ENCODE data around the gene FGG.

FGG gene

DNA sequence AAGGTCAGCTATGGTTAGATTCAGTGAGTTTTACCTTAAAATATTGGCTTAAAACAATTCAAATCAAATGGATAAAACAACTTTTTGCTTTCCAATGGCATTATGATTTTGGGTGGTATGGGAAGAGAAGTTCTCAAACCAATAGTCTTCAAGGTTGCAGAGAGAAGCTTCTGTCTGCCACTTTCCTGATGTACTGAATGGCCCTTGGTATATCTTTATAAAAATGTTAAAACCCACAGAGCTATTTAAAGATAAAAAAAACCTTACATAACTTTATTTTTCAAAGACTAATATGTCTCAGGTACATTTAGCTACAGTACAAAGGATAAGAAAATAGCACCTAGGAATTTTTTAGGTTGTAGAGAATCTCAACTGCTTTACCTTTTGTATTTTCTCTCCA lies 28.8 kb downstream of the FGG start:
- H3K27ac ChIP-seq (ENCODE audit: extremely low read depth, low read depth, low read length): no peak overlapping the region
- no peaks in the 10 kb centered on the region for H3K36me3 ChIP-seq (ENCODE audit: control insufficient read depth in 2 of 2, insufficient read depth in 1 of 2, low read length in 2 of 2)
- H3K4me1 ChIP-seq (ENCODE audit: control insufficient read depth, insufficient read depth, low read length): no peaks in the 10 kb centered on the region
- TF ChIP-seq, protein P1, sequence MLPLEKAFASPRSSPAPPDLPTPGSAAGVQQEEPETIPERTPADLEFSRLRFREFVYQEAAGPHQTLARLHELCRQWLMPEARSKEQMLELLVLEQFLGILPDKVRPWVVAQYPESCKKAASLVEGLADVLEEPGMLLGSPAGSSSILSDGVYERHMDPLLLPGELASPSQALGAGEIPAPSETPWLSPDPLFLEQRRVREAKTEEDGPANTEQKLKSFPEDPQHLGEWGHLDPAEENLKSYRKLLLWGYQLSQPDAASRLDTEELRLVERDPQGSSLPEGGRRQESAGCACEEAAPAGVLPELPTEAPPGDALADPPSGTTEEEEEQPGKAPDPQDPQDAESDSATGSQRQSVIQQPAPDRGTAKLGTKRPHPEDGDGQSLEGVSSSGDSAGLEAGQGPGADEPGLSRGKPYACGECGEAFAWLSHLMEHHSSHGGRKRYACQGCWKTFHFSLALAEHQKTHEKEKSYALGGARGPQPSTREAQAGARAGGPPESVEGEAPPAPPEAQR (tag by site-specific recombination; IDR thresholded peaks at IDR 0.05): no peak
- no peak for TF ChIP-seq GLIS1 (tag by site-specific recombination; IDR thresholded peaks at IDR 0.05)
- TF ChIP-seq ZNF335 (tag by site-specific recombination; conservative IDR thresholded peaks at IDR 0.05): no peak
- no peak for TF ChIP-seq ZNF660 (tag by site-specific recombination; IDR thresholded peaks at IDR 0.05)
- no peak for TF ChIP-seq ZNF354C (tag by site-specific recombination; IDR thresholded peaks at IDR 0.05; ENCODE audit: borderline replicate concordance, low read depth)
- TF ChIP-seq, protein P2, sequence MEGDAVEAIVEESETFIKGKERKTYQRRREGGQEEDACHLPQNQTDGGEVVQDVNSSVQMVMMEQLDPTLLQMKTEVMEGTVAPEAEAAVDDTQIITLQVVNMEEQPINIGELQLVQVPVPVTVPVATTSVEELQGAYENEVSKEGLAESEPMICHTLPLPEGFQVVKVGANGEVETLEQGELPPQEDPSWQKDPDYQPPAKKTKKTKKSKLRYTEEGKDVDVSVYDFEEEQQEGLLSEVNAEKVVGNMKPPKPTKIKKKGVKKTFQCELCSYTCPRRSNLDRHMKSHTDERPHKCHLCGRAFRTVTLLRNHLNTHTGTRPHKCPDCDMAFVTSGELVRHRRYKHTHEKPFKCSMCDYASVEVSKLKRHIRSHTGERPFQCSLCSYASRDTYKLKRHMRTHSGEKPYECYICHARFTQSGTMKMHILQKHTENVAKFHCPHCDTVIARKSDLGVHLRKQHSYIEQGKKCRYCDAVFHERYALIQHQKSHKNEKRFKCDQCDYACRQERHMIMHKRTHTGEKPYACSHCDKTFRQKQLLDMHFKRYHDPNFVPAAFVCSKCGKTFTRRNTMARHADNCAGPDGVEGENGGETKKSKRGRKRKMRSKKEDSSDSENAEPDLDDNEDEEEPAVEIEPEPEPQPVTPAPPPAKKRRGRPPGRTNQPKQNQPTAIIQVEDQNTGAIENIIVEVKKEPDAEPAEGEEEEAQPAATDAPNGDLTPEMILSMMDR (tag by site-specific recombination; IDR thresholded peaks at IDR 0.05): no peak
- TF ChIP-seq ZNF140 (tag by site-specific recombination; IDR thresholded peaks at IDR 0.05): no peak
- TF ChIP-seq, protein P3, sequence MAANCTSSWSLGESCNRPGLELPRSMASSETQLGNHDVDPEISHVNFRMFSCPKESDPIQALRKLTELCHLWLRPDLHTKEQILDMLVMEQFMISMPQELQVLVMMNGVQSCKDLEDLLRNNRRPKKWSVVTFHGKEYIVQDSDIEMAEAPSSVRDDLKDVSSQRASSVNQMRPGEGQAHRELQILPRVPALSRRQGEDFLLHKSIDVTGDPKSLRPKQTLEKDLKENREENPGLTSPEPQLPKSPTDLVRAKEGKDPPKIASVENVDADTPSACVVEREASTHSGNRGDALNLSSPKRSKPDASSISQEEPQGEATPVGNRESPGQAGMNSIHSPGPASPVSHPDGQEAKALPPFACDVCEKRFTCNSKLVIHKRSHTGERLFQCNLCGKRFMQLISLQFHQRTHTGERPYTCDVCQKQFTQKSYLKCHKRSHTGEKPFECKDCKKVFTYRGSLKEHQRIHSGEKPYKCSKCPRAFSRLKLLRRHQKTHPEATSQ (tag by site-specific recombination; IDR thresholded peaks at IDR 0.05): no peak
- TF ChIP-seq YY2 (tag by site-specific recombination; IDR thresholded peaks at IDR 0.05): no peak
- no peak for TF ChIP-seq ZBTB7A (tag by site-specific recombination; IDR thresholded peaks at IDR 0.05; ENCODE audit: low read depth)
- ChIA-PET CTCF (no interaction called here), POLR2A (no interaction called here)
- no peaks in the 10 kb centered on the region for H3K9me3 ChIP-seq (ENCODE audit: control insufficient read depth, insufficient read depth, low read depth, low read length)
- no peak overlapping the region for H3K4me3 ChIP-seq (ENCODE audit: low read depth, low read length)

DNA sequence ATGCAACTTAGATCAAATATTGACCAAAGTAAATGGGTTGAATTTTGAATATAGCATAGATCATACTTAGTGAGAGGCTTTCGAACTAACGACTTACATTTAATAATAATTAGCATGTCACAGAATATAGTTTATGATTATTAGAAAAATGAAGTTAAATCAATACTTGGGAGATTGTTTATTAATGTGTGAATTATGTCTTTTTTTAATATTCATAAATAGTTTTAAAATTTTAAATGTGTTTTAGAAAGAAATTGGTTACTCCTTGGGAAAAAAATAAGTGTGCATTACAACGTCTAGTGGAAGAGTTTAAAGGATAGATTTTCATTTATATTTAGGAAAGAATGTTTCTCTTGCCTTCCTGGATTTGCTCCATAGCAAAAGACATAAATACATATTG lies 29.2 kb downstream of the FGG start:
- no peak for TF ChIP-seq ZFP69B (tag by site-specific recombination; IDR thresholded peaks at IDR 0.05)
- no peak for TF ChIP-seq ZNF629 (tag by site-specific recombination; IDR thresholded peaks at IDR 0.05)
- TF ChIP-seq, protein P4, sequence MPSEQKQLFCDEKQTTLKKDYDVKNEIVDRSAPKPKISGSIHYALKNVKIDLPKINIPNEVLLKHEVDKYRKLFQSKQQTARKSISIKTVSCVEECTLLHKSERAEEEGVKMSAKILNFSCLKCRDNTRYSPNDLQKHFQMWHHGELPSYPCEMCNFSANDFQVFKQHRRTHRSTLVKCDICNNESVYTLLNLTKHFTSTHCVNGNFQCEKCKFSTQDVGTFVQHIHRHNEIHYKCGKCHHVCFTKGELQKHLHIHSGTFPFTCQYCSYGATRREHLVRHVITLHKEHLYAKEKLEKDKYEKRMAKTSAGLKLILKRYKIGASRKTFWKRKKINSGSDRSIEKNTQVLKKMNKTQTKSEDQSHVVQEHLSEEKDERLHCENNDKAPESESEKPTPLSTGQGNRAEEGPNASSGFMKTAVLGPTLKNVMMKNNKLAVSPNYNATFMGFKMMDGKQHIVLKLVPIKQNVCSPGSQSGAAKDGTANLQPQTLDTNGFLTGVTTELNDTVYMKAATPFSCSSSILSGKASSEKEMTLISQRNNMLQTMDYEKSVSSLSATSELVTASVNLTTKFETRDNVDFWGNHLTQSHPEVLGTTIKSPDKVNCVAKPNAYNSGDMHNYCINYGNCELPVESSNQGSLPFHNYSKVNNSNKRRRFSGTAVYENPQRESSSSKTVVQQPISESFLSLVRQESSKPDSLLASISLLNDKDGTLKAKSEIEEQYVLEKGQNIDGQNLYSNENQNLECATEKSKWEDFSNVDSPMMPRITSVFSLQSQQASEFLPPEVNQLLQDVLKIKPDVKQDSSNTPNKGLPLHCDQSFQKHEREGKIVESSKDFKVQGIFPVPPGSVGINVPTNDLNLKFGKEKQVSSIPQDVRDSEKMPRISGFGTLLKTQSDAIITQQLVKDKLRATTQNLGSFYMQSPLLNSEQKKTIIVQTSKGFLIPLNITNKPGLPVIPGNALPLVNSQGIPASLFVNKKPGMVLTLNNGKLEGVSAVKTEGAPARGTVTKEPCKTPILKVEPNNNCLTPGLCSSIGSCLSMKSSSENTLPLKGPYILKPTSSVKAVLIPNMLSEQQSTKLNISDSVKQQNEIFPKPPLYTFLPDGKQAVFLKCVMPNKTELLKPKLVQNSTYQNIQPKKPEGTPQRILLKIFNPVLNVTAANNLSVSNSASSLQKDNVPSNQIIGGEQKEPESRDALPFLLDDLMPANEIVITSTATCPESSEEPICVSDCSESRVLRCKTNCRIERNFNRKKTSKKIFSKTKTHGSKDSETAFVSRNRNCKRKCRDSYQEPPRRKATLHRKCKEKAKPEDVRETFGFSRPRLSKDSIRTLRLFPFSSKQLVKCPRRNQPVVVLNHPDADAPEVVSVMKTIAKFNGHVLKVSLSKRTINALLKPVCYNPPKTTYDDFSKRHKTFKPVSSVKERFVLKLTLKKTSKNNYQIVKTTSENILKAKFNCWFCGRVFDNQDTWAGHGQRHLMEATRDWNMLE (tag by site-specific recombination; conservative IDR thresholded peaks at IDR 0.05; ENCODE audit: low read depth): no peak
- TF ChIP-seq, protein P5, sequence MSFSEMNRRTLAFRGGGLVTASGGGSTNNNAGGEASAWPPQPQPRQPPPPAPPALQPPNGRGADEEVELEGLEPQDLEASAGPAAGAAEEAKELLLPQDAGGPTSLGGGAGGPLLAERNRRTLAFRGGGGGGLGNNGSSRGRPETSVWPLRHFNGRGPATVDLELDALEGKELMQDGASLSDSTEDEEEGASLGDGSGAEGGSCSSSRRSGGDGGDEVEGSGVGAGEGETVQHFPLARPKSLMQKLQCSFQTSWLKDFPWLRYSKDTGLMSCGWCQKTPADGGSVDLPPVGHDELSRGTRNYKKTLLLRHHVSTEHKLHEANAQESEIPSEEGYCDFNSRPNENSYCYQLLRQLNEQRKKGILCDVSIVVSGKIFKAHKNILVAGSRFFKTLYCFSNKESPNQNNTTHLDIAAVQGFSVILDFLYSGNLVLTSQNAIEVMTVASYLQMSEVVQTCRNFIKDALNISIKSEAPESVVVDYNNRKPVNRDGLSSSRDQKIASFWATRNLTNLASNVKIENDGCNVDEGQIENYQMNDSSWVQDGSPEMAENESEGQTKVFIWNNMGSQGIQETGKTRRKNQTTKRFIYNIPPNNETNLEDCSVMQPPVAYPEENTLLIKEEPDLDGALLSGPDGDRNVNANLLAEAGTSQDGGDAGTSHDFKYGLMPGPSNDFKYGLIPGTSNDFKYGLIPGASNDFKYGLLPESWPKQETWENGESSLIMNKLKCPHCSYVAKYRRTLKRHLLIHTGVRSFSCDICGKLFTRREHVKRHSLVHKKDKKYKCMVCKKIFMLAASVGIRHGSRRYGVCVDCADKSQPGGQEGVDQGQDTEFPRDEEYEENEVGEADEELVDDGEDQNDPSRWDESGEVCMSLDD (tag by site-specific recombination; IDR thresholded peaks at IDR 0.05): no peak
- TF ChIP-seq ZFP37 (tag by site-specific recombination; IDR thresholded peaks at IDR 0.05): no peak
- TF ChIP-seq OSR2 (tag by site-specific recombination; IDR thresholded peaks at IDR 0.05): no peak
- TF ChIP-seq HOXC10 (CRISPR knock-in tag; IDR thresholded peaks at IDR 0.05): no peak
- no peak for TF ChIP-seq BCL11B (tag by site-specific recombination; IDR thresholded peaks at IDR 0.05; ENCODE audit: low read depth)
- Histone ChIP-seq H3K9me3 (ENCODE audit: control insufficient read depth, insufficient read depth, low read depth, low read length) (no peaks in the 10 kb centered on the region), H3K4me1 (ENCODE audit: control insufficient read depth, insufficient read depth, low read length) (no peaks in the 10 kb centered on the region), H3K27ac (ENCODE audit: extremely low read depth, low read depth, low read length) (no peak overlapping the region), H3K36me3 (ENCODE audit: control insufficient read depth in 2 of 2, insufficient read depth in 1 of 2, low read length in 2 of 2) (no peaks in the 10 kb centered on the region), H3K4me3 (ENCODE audit: low read depth, low read length) (no peak overlapping the region)
- POLR2A ChIA-PET: no interaction called here
- CTCF ChIA-PET: interaction anchor here (0.6 to 0.7 kb wide), 2 partner anchors 9 to 75 kb away, joined by 3 to 6 read pairs; no protein-coding TSS in a partner anchor

Data from HEK293 (cell line).